SK-N-MC (cell line): ENCODE measurements around the gene SLCO4A1.

Experiments
- DNase-seq: peaks from one replicate; pipeline ENCODE4 v3.0.0-alpha.2; 2011; ENCODE audit warnings: low read depth, low spot score
- H3K27ac ChIP-seq: fragments of 200-600 bp; sonication (generic); 2 replicates; pipeline ENCODE4 v1.5.1; 2016; ENCODE audit warnings: mixed run types
- H3K36me3 ChIP-seq: fragments of 200-600 bp; sonication (generic); 2 replicates; pipeline ENCODE4 v1.6.1; 2017; ENCODE audit warnings: antibody characterized with exemption, low read length, mixed read lengths; ENCODE audit not compliant: insufficient read depth
- H3K4me3 ChIP-seq: fragments of 200-600 bp; sonication (generic); 2 replicates; pipeline ENCODE4 v1.5.1; 2016
- H3K9ac ChIP-seq: fragments of 200-600 bp; sonication (generic); 2 replicates; pipeline ENCODE4 v1.8.0; 2017; ENCODE audit warnings: mixed run types, mixed read lengths; ENCODE audit not compliant: insufficient read length
- H3K9me3 ChIP-seq: fragments of 200-600 bp; sonication (generic); 2 replicates; pipeline ENCODE4 v1.6.1; 2017; ENCODE audit warnings: low read depth, mild to moderate bottlenecking, antibody characterized with exemption, low read length, moderate library complexity, mixed read lengths
- EZH2 ChIP-seq: fragments of 200-600 bp; sonication (generic); IDR thresholded peaks from one replicate; pipeline ENCODE4 v1.6.1; 2017; ENCODE audit warnings: antibody characterized with exemption
- FOXP2 ChIP-seq: optimal IDR thresholded peaks from 2 replicates; pipeline ENCODE3; 2011; ENCODE audit warnings: mild to moderate bottlenecking, moderate library complexity; ENCODE audit not compliant: insufficient read depth; ENCODE audit errors: extremely low read length, control extremely low read depth
- POLR2AphosphoS5 ChIP-seq: IDR thresholded peaks from 2 replicates; pipeline ENCODE4 v1.6.1; 2012; ENCODE audit warnings: mild to moderate bottlenecking, low read depth, low read length, borderline replicate concordance

The SLCO4A1 gene

GRCh38 chr20:62685781-62686555 lies 43.7 kb downstream of the SLCO4A1 start:
- Histone ChIP-seq H3K9ac (no peak overlapping the region), H3K27ac (no peak overlapping the region)
- no peak for DNase-seq

GRCh38 chr20:62686869-62687830 lies 44.8 kb downstream of the SLCO4A1 start:
- Histone ChIP-seq H3K4me3 (no peak overlapping the region), H3K27ac (no peak overlapping the region), H3K9ac (no peak overlapping the region), H3K36me3 (no peaks in the 10 kb centered on the region), H3K9me3 (no peaks in the 10 kb centered on the region)
- no peak for TF ChIP-seq POLR2AphosphoS5
- TF ChIP-seq EZH2 = no peak
- TF ChIP-seq FOXP2 = no peak
- no peak for DNase-seq

More at GRCh38 chr20:62685781-62686555, 43.7 kb downstream of the SLCO4A1 start:
- Histone ChIP-seq H3K4me3 (no peak overlapping the region), H3K36me3 (no peaks in the 10 kb centered on the region), H3K9me3 (no peaks in the 10 kb centered on the region)
- TF ChIP-seq FOXP2 = no peak
- TF ChIP-seq POLR2AphosphoS5 = no peak
- no peak for TF ChIP-seq EZH2

GRCh38 chr20:62688083-62688482 lies 45.8 kb downstream of the SLCO4A1 start:
- Histone ChIP-seq H3K4me3 (no peak overlapping the region), H3K9ac (no peak overlapping the region)

GRCh38 chr20:62688855-62689460 lies 46.7 kb downstream of the SLCO4A1 start:
- TF ChIP-seq FOXP2 = no peak
- TF ChIP-seq POLR2AphosphoS5 = no peak
- no peak for TF ChIP-seq EZH2
- Histone ChIP-seq H3K9me3 (no peaks in the 10 kb centered on the region), H3K36me3 (no peaks in the 10 kb centered on the region), H3K27ac (no peak overlapping the region), H3K4me3 (no peak overlapping the region), H3K9ac (no peak overlapping the region)
- no peak for DNase-seq

More at GRCh38 chr20:62688083-62688482, 45.8 kb downstream of the SLCO4A1 start:
- TF ChIP-seq FOXP2 (no peak), EZH2 (no peak), POLR2AphosphoS5 (no peak)
- no peak for DNase-seq
- H3K9me3 ChIP-seq = no peaks in the 10 kb centered on the region
- no peaks in the 10 kb centered on the region for H3K36me3 ChIP-seq
- no peak overlapping the region for H3K27ac ChIP-seq

GRCh38 chr20:62689861-62690260 lies 47.6 kb downstream of the SLCO4A1 start:
- TF ChIP-seq POLR2AphosphoS5 (no peak), FOXP2 (no peak), EZH2 (no peak)
- DNase-seq = no peak
- no peak overlapping the region for H3K9ac ChIP-seq
- no peak overlapping the region for H3K27ac ChIP-seq
- no peaks in the 10 kb centered on the region for H3K36me3 ChIP-seq
- H3K4me3 ChIP-seq = no peak overlapping the region
- no peaks in the 10 kb centered on the region for H3K9me3 ChIP-seq

GRCh38 chr20:62690261-62690820 lies 48.0 kb downstream of the SLCO4A1 start:
- no peak overlapping the region for H3K27ac ChIP-seq
- no peak for TF ChIP-seq EZH2
- TF ChIP-seq FOXP2 = no peak
- TF ChIP-seq POLR2AphosphoS5 = no peak
- H3K4me3 ChIP-seq = no peak overlapping the region
- DNase-seq = no peak
- H3K36me3 ChIP-seq = no peaks in the 10 kb centered on the region
- no peaks in the 10 kb centered on the region for H3K9me3 ChIP-seq
- no peak overlapping the region for H3K9ac ChIP-seq

GRCh38 chr20:62691487-62691886 lies 49.2 kb downstream of the SLCO4A1 start:
- no peak for DNase-seq
- Histone ChIP-seq H3K27ac (no peak overlapping the region), H3K36me3 (no peaks in the 10 kb centered on the region), H3K9ac (no peak overlapping the region), H3K4me3 (no peak overlapping the region), H3K9me3 (no peaks in the 10 kb centered on the region)
- TF ChIP-seq POLR2AphosphoS5 (no peak), FOXP2 (no peak), EZH2 (no peak)

- no peak for DNase-seq
- H3K36me3 ChIP-seq = no peaks in the 10 kb centered on the region
- no peaks in the 10 kb centered on the region for H3K9me3 ChIP-seq
Observed at GRCh38 chr20:62692176-62692575, 49.9 kb downstream of the SLCO4A1 start.

More at GRCh38 chr20:62692176-62692575, 49.9 kb downstream of the SLCO4A1 start:
- TF ChIP-seq EZH2 (no peak), FOXP2 (no peak), POLR2AphosphoS5 (no peak)
- Histone ChIP-seq H3K4me3 (no peak overlapping the region), H3K27ac (no peak overlapping the region), H3K9ac (no peak overlapping the region)
